ENCODE results near the gene CCDC38.
A peak's percentile ranks its signal among the peaks of the same experiment; 100 is the strongest.

Gene CCDC38

GRCh38 chr12:95962222-95962621, 19.8 kb upstream of the CCDC38 start:
- DNase-seq (ENCODE audit: low read depth, low spot score) = no peak

GRCh38 chr12:95960241-95960640, 17.8 kb upstream of the CCDC38 start:
- DNase-seq (ENCODE audit: low read depth, low spot score) = no peak

- DNase-seq (ENCODE audit: low read depth, low spot score) = no peak
Observed at GRCh38 chr12:95959107-95959506, 16.7 kb upstream of the CCDC38 start.

DNA sequence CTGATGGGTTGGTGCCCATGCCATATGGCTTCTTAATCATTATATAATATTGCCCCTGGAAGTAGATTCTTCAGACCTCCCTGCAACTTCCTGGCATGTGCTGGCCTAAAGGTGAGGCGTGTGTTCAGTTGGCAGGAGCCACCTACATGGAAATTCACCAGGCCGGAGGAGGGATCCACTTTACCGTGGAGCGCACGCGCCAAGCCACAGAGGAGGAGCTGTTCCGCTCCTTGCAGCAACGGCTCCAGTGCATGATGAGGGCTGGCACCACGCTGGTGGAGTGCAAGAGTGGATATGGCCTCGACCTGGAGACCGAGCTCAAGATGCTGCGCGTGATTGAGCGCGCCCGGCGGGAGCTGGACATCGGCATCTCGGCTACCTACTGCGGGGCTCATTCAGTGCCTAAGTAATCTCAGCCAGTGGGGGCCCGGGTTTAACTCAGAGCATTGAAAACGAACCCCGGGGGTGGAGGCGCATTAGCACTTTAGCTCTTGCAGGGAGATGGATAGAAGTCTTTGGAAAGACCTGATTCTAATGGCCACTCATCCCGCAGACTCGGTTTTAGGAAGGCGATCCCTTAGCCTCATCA, 14.2 kb upstream of the CCDC38 start:
- DNase-seq (ENCODE audit: low read depth, low spot score) = no peak

DNA sequence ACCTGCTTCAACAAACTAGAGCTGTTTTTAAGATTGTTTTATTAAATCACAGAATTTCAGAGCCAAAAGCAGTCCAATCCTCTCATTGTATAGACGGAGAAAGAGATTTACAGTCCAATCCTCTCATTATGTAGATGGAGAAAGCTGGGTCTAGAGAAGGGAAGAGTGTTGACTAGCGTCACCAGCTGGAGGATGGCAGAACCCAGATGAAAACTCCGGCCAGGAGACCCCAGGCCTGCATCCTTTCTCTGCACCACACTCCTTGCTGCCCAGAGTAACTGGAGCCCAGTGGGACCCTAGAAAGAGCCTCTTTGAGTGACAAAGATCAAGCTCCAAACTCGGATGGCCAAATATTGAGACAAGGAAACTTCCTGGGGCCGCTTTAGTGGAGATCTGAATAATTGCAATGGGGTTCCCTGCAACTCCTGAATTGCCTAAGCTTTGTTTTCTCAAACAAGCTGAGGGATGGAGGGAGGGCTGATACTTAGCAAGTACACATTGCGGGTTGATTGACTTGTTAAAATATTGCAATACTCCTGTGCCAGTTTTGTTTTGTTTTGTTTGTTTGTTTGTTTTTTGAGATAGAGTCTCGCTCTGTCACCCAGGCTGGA, 13.2 kb upstream of the CCDC38 start:
- DNase-seq (ENCODE audit: low read depth, low spot score) = no peak

DNA sequence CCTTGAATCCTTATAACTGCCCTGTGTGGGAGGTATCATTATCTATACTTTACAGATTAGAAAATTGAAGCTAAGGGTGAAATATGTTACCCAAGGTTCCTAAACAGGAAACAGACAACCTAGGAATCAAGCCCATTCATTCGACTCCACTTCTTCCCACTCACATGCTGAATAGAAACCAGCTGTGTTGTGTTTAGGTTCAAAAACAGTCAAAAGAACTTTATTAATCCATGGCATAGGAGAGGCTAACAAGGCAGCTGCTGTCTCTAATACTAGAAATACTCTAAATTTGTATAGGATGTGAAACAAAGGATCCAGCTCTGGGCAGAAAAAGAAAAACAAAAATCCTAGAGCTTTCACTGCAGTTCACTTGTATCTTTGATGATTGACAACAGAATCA, 10.6 kb upstream of the CCDC38 start:
- no peak for DNase-seq (ENCODE audit: low read depth, low spot score)

DNA sequence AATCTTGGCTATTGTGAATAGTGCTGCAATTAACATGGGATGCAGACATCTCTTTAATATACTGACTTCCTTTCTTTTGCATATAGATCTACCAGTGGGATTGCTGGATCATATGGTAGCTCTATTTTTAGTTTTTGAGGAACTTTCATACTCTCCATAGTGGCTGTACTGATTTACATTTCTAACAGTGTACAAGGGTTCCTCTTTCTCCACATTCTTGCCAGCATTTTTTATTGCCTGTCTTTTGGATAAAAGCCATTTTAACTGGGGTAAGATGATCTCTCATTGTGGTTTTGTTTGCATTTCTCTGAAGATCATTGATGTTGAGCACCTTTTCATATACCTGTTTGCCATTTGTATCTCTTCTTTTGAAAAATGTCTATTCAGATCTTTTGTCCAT, 9.1 kb upstream of the CCDC38 start:
- no peak for DNase-seq (ENCODE audit: low read depth, low spot score)

- DNase-seq (ENCODE audit: low read depth, low spot score) = no peak
Observed at GRCh38 chr12:95949477-95950206, 7.2 kb upstream of the CCDC38 start.

DNA sequence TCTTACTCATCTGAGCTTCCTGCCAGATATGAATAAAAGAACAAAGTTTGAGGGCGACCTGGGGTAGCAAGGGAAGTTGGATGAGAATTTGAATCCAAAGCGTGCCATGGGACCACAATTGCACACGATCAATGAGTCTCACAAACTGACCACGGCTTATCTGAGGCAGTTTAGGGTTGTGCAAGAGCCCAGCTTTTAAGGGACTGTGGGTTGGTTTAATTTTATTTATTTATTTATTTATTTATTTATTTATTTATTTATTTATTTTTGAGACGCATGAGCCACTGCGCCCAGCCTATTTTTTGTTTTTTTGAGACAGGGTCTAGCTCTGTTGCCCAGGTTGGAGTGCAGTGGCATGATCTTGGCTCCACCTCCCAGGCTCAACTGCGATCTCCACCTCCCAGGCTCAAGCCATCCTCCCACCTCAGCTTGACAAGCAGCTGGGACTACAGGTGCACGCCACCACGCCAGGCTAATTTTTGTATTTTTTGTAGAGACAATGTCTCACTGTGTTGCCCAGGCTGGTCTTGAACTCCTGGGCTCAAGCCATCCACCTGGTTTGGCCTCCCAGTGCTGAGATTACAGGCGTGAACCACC, 1.8 kb upstream of the CCDC38 start:
- DNase-seq (ENCODE audit: low read depth, low spot score) = no peak

- peak; percentile 83 for DNase-seq (ENCODE audit: low read depth, low spot score)
Observed at GRCh38 chr12:95943330-95943842, 972 bp upstream of the CCDC38 start, which contains the start of gene AMDHD1. TSS of gene AMDHD1 (plus strand) at chr12:95943331. CDS start at chr12:95943399, 68 bp downstream.

DNA sequence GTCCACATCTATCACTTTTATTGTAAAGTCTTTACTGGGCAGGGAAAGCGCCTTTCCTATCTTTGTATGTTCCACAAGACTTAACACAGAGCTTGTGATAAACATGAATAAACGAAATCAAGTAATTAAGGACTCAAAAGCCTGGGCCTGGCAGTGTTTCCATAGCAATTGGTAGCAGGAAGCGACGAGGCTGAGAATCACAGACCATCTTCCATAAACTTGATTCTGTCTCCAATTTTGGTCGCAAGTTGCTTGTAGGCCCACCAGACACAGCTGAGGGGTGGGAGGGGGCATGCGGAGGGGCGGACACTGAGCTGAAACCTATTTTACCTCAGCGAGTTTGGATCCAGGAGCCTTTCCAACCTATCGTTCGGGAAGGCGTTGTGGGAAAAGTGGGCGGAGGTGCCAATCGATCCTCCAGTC, 302 bp downstream of the CCDC38 start:
- DNase-seq (ENCODE audit: low read depth, low spot score) = peak; percentile 35

- DNase-seq (ENCODE audit: low read depth, low spot score) = no peak
Observed at GRCh38 chr12:95940514-95940913, 1.9 kb downstream of the CCDC38 start.

DNA sequence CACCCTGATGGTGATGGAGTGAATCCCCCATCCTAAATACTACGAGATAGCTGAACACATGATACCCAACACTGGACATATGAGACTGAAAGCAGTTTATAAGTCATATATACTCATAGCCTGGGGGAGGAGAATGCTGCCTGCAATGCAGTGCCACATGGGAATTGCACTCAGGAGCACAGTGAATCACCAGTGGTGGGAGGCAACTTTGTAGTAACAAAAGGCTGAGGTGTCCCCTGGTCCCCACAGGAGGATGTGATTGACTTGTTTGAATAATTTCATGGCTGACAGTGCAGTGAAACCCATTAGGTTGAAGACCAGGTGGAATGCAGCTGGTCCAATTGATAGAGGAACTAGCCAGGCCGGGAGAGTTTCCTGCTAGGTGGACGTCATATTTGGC, 20.2 kb downstream of the CCDC38 start:
- DNase-seq (ENCODE audit: low read depth, low spot score) = no peak

GRCh38 chr12:95919110-95919509, 23.3 kb downstream of the CCDC38 start:
- DNase-seq (ENCODE audit: low read depth, low spot score) = no peak

DNA sequence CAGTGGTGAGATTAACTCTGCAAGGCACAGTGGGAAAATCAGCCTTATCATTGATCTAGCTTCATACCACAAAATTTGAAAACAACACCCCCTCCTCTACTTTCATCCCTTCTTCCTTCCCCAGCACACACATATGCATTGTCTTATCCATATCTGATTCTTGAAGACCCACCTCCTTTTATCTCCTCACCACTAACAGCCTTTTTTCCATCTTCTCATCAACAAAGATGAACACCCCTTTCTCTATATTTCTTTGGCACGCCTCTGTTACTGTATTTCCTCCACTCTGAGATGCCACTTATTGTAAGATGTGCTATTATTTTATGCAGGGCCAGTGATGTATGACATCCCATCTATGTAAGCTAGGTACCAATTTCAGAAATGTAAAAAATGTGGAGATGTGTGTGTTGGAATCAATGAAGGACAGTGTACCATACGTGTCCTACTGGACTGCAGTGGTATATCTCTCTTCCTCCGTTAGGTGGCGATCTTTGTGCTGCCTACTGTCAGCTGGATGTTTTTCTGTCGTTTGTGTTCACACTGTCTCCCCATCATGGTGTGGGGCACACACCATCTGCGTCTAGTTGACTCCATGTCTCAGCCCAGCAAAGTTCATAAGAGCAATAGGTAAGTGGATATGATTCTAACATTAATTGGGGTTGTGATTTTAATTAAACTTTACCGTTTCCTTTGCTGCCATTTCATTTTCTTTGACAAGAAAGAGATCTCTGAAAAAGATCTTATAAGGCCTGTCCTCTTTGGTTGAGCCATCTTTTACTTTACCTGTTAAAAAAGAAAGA, 24.0 kb downstream of the CCDC38 start:
- peak; percentile 66 for DNase-seq (ENCODE audit: low read depth, low spot score)

DNA sequence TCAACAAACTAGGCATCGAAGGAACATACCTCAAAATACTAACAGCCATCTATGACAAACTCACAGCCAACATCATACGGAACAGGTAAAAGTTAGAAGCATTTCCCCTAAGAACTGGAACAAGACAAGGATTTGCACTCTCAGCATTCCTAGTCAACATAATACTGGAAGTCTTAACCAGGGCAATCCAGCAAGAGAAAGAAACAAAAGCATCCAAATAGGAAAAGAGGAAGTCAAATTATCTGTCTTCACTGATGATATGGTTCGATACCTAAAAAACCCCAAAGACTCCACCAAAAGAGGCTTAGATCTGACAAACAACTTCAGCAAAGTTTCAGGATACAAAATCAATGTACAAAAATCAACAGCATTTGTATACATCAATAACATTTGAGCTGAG, 32.5 kb downstream of the CCDC38 start:
- DNase-seq (ENCODE audit: low read depth, low spot score) = no peak

- DNase-seq (ENCODE audit: low read depth, low spot score) = peak; percentile 10
Observed at GRCh38 chr12:95908573-95908972, 33.8 kb downstream of the CCDC38 start.

GRCh38 chr12:95898081-95898480, 44.3 kb downstream of the CCDC38 start:
- no peak for DNase-seq (ENCODE audit: low read depth, low spot score)

- DNase-seq (ENCODE audit: low read depth, low spot score) = no peak
Observed at GRCh38 chr12:95896846-95897245, 45.6 kb downstream of the CCDC38 start.

GRCh38 chr12:95890958-95891357, 51.5 kb downstream of the CCDC38 start:
- DNase-seq (ENCODE audit: low read depth, low spot score) = no peak

DNA sequence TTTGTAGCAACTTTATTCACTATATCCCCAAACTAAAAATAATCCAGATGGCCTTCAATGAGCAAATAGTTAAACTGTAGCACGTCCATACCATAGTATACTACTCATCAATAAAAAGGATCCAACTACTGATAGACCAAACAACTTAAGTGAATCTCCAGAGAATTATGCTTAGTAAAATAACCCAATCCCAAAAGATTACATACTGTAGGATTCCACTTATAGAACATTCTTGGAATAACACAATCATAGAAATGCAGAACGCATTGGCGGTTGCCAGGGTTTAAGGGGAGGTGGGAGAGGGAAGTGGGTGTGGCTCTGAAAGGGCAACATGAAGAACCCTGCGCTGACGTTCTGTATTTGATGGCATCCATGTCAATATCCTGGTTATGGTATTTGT, 55.1 kb downstream of the CCDC38 start:
- DNase-seq (ENCODE audit: low read depth, low spot score) = no peak

DNA sequence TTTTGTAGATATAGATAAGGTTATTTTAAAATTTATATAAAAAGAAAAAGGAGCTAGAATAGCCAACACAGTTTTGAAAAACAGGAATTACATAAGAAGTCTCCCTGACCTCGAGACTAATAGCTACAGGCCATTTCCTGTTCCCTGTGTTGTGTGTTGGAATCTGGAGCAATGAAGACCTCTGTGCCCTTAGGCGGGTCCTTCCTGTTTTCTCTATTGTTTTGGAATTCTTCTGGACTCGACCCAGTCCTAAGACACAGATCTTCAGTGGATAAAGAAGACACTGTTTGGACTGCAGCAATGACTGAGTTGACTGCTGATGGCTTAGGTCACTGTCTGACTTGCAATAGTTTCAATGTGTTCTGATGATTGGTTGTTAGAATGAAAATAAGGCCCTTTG, 57.4 kb downstream of the CCDC38 start:
- DNase-seq (ENCODE audit: low read depth, low spot score) = no peak

All from astrocyte of the hippocampus (primary cell).